ENCODE results near the gene POLD3. TPM values are rescaled to one million over a fixed set of nuclear protein-coding genes. Genes with fewer than 3 reads are reported as not detected.

The POLD3 gene
- total and polyA plus RNA-seq, 10 of the 15 experiments (the other 5 are each of a cell fraction or from before 2014, with no cell fraction given) = 23.8 to 63.7 (median 38.7) TPM

GRCh38 chr11:74627381-74627780, 35.0 kb downstream of the POLD3 start:
- intact Hi-C loops (cut with micrococcal nuclease; ENCODE audit: unreplicated experiment) (no loop called here), in situ Hi-C loops (cut with MboI) (no loop called here)
- Histone ChIP-seq H2AFZ (ENCODE audit: control insufficient read depth, low read depth, low read length) (no peak overlapping the region; the same call in 1 of the 2 replicates), H3K4me1 (ENCODE audit: control insufficient read depth, insufficient read depth, low read length) (peaks cover 17% of the 10 kb centered on the region), H3K27me3 (replicated peaks in 1 of 2; ENCODE audit: control insufficient read depth in 2 of 2, insufficient read depth in 2 of 2, low read length in 1 of 2) (no peaks in the 10 kb centered on the region), H3K9ac (ENCODE audit: control insufficient read depth, insufficient read depth, low read length) (no peak overlapping the region), H3K79me2 (ENCODE audit: control insufficient read depth, insufficient read depth, low read length) (no peaks in the 10 kb centered on the region), H3K9me3 (replicated peaks; ENCODE audit: control insufficient read depth, insufficient read depth, low read length) (no peaks in the 10 kb centered on the region), H3K27ac (ENCODE audit: control insufficient read depth, insufficient read depth) (no peak overlapping the region), H3K4me2 (ENCODE audit: control insufficient read depth, insufficient read depth) (no peak overlapping the region), H3K4me3 (no peak overlapping the region), H3K36me3 (ENCODE audit: control insufficient read depth in 2 of 2, insufficient read depth in 2 of 2, low read length in 1 of 2) (peaks cover 0 to 12% of the 10 kb centered on the region in 2 experiments; a peak in 2 of 4 replicates), H4K20me1 (ENCODE audit: control insufficient read depth, insufficient read depth) (no peaks in the 10 kb centered on the region)
- ATAC-seq (peak; percentile 36; the same call in 1 of the 3 replicates), FAIRE-seq (no peak), DNase-seq (ENCODE audit: low read depth, low spot score) (no peak)
- ChIA-PET SMC1A (ENCODE audit: uncharacterized antibody, unreplicated experiment) (no interaction called here), CTCF (interaction anchor here (0.9 kb wide), 1 partner anchor 16 kb away, joined by 3 read pairs; no protein-coding TSS in a partner anchor), POLR2A (no interaction called here), RAD21 (ENCODE audit: unreplicated experiment) (no interaction called here)
- TF ChIP-seq, protein P1, sequence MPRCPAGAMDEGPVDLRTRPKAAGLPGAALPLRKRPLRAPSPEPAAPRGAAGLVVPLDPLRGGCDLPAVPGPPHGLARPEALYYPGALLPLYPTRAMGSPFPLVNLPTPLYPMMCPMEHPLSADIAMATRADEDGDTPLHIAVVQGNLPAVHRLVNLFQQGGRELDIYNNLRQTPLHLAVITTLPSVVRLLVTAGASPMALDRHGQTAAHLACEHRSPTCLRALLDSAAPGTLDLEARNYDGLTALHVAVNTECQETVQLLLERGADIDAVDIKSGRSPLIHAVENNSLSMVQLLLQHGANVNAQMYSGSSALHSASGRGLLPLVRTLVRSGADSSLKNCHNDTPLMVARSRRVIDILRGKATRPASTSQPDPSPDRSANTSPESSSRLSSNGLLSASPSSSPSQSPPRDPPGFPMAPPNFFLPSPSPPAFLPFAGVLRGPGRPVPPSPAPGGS (IDR thresholded peaks at IDR 0.05; ENCODE audit: borderline replicate concordance, insufficient read depth, low read depth, low read length, poor library complexity, severe bottlenecking) = no peak
- TF ChIP-seq RBBP5 (conservative IDR thresholded peaks at IDR 0.05) (no peak), ZNF207 (IDR thresholded peaks at IDR 0.05; ENCODE audit: borderline replicate concordance) (no peak), SP1 (IDR thresholded peaks at IDR 0.05; ENCODE audit: low read depth, low read length) (no peak), DPF2 (IDR thresholded peaks at IDR 0.05) (no peak), KLF5 (IDR thresholded peaks at IDR 0.05; ENCODE audit: partially characterized antibody) (no peak), CEBPZ (IDR thresholded peaks at IDR 0.05; ENCODE audit: low read depth, low read length) (no peak), CTCF (IDR thresholded peaks at IDR 0.05 in 2 of 3, conservative IDR thresholded peaks at IDR 0.05 in 1 of 3; ENCODE audit: control insufficient read depth in 2 of 3, extremely low read depth in 1 of 3, insufficient read depth in 1 of 3, low read depth in 3 of 3, low read length in 3 of 3) (no peak)
- TF ChIP-seq, protein P2, sequence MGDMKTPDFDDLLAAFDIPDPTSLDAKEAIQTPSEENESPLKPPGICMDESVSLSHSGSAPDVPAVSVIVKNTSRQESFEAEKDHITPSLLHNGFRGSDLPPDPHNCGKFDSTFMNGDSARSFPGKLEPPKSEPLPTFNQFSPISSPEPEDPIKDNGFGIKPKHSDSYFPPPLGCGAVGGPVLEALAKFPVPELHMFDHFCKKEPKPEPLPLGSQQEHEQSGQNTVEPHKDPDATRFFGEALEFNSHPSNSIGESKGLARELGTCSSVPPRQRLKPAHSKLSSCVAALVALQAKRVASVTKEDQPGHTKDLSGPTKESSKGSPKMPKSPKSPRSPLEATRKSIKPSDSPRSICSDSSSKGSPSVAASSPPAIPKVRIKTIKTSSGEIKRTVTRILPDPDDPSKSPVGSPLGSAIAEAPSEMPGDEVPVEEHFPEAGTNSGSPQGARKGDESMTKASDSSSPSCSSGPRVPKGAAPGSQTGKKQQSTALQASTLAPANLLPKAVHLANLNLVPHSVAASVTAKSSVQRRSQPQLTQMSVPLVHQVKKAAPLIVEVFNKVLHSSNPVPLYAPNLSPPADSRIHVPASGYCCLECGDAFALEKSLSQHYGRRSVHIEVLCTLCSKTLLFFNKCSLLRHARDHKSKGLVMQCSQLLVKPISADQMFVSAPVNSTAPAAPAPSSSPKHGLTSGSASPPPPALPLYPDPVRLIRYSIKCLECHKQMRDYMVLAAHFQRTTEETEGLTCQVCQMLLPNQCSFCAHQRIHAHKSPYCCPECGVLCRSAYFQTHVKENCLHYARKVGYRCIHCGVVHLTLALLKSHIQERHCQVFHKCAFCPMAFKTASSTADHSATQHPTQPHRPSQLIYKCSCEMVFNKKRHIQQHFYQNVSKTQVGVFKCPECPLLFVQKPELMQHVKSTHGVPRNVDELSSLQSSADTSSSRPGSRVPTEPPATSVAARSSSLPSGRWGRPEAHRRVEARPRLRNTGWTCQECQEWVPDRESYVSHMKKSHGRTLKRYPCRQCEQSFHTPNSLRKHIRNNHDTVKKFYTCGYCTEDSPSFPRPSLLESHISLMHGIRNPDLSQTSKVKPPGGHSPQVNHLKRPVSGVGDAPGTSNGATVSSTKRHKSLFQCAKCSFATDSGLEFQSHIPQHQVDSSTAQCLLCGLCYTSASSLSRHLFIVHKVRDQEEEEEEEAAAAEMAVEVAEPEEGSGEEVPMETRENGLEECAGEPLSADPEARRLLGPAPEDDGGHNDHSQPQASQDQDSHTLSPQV (IDR thresholded peaks at IDR 0.05) = no peak
- TF ChIP-seq, protein P3, sequence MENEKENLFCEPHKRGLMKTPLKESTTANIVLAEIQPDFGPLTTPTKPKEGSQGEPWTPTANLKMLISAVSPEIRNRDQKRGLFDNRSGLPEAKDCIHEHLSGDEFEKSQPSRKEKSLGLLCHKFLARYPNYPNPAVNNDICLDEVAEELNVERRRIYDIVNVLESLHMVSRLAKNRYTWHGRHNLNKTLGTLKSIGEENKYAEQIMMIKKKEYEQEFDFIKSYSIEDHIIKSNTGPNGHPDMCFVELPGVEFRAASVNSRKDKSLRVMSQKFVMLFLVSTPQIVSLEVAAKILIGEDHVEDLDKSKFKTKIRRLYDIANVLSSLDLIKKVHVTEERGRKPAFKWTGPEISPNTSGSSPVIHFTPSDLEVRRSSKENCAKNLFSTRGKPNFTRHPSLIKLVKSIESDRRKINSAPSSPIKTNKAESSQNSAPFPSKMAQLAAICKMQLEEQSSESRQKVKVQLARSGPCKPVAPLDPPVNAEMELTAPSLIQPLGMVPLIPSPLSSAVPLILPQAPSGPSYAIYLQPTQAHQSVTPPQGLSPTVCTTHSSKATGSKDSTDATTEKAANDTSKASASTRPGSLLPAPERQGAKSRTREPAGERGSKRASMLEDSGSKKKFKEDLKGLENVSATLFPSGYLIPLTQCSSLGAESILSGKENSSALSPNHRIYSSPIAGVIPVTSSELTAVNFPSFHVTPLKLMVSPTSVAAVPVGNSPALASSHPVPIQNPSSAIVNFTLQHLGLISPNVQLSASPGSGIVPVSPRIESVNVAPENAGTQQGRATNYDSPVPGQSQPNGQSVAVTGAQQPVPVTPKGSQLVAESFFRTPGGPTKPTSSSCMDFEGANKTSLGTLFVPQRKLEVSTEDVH (IDR thresholded peaks at IDR 0.05; ENCODE audit: low read depth, partially characterized antibody) = no peak
- no TSS peak for BruUV-seq (replicated peaks)
- 89% methylated on average over 3 of the region's 3 CpGs for WGBS (ENCODE audit: insufficient coverage, insufficient replicate concordance, low lambda C conversion rate, missing lambda C conversion rate)
